EH (cell line): Measurements from ENCODE around the gene HEG1.

Experiments used
- DNase-seq: peaks from one replicate; pipeline ENCODE4 v3.0.0-alpha.2; 2015; ENCODE audit warnings: low read depth

The HEG1 gene, protein sequence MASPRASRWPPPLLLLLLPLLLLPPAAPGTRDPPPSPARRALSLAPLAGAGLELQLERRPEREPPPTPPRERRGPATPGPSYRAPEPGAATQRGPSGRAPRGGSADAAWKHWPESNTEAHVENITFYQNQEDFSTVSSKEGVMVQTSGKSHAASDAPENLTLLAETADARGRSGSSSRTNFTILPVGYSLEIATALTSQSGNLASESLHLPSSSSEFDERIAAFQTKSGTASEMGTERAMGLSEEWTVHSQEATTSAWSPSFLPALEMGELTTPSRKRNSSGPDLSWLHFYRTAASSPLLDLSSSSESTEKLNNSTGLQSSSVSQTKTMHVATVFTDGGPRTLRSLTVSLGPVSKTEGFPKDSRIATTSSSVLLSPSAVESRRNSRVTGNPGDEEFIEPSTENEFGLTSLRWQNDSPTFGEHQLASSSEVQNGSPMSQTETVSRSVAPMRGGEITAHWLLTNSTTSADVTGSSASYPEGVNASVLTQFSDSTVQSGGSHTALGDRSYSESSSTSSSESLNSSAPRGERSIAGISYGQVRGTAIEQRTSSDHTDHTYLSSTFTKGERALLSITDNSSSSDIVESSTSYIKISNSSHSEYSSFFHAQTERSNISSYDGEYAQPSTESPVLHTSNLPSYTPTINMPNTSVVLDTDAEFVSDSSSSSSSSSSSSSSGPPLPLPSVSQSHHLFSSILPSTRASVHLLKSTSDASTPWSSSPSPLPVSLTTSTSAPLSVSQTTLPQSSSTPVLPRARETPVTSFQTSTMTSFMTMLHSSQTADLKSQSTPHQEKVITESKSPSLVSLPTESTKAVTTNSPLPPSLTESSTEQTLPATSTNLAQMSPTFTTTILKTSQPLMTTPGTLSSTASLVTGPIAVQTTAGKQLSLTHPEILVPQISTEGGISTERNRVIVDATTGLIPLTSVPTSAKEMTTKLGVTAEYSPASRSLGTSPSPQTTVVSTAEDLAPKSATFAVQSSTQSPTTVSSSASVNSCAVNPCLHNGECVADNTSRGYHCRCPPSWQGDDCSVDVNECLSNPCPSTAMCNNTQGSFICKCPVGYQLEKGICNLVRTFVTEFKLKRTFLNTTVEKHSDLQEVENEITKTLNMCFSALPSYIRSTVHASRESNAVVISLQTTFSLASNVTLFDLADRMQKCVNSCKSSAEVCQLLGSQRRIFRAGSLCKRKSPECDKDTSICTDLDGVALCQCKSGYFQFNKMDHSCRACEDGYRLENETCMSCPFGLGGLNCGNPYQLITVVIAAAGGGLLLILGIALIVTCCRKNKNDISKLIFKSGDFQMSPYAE (N-terminal part only)

DNA sequence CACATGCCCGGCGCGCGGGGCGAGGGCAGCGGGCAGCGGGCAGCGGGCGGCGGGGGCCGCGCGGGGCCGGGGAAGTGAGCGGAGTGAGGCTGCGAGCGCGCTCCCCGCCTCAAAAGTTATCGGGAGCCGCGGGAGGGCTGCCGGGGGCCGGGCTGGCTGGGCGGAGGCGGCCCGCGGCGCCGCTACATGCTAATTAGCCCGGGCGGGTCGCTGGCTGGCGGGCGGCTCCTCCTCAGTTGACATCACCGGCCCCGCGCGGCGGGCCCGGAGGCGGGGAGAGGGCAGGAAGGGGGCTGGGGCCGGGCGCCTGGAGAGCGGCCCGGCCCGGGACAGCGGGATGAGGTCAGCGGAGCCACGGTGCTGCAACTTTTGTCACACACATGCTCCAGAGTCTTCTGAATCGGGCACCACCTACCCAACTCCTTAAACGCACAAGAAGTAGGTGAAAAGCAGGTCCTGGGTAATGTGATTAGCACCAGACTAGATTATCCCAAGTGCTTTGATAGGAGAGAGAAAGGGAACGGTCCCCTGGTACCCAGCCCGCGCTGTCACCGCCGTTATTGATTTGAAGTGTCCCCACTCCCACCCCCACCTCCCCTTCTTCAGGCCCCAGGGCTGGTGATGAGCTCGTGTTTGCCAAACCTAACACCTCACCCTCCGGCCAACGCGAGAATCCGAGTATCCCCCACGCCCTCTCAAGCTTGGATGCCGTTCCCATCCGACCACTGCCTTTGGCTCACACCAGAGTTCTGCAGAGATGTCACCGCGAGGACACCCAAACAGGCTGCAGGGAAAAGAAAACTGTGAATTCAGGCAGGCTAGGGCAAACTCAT is at the start of gene HEG1:
Gene HEG1 (minus strand): TSS at position 85 of the 833 bp plus-strand sequence. CDS start 107 bp downstream, outside the sequence.
- DNase-seq: peak; percentile 93

DNA sequence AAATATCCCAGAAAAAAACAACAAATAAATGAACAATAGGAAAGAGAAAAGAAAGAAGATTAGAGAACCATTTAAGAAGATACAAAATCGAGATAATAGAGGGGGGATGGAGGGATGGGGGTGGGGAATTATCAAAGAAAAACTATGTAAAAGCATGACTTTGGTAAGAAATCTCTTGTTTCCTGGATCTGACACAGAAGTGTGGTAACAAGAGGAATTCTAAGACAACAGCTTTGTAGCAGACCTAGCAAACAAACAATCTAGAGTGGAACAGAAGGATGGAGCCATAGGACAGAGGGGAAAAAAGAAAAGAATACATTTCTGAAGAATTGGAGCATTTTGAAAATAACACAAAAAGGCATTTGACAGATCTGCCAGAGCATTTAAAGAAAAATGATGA is 49.3 kb upstream of the HEG1 start:
- DNase-seq: no peak

DNA sequence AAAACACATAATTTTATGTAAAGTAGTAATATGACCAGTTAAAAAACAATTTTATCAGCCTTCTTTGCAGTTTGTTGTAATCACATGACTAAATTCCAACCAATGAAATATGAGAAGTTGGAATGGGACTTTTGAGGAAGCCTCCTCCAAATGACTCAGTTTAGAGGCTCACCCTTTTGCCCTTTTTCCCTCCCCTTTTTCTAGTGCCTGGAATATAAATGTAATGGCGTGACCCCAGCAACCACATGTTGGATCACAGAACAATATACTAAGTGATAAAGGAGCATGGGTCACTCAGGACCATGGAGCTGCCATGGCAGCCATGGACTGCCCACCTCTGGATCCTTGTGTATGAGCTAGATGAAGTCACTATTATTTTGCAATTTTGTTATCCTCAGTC is 48.8 kb upstream of the HEG1 start:
- no peak for DNase-seq

GRCh38 chr3:125103406-125103805 is 47.6 kb upstream of the HEG1 start:
- no peak for DNase-seq

- DNase-seq: no peak
These were observed 46.7 kb upstream of the HEG1 start for GRCh38 chr3:125102470-125102869.

- DNase-seq: peak; percentile 74
These were observed 43.0 kb upstream of the HEG1 start for GRCh38 chr3:125098611-125099291.

GRCh38 chr3:125090649-125091048 is 34.9 kb upstream of the HEG1 start:
- no peak for DNase-seq

GRCh38 chr3:125087768-125088391 is 32.1 kb upstream of the HEG1 start:
- DNase-seq: peak; percentile 93

DNA sequence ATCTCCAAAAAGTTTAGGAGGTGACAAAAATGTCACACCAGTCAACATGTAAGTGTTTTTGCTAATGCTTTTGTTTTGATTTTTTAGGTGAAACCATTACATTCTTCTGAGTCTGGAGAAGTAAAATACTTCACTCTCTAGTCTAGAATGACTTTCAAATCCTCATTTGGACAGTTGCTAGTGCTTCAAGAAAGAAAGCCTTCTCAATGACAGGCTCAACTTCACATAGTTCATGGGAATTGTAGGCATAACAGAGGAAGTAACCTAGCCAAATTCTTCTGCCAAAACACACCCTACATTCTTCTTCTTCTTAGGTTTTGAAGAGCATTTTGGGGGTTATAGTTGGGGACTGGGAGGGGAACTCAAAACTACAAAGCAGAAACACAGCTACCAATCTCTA is 29.4 kb upstream of the HEG1 start:
- no peak for DNase-seq

- no peak for DNase-seq
These were observed 28.0 kb upstream of the HEG1 start for GRCh38 chr3:125083776-125084175.

GRCh38 chr3:125082339-125082738 is 26.5 kb upstream of the HEG1 start:
- DNase-seq: peak; percentile 76

- no peak for DNase-seq
These were observed 24.3 kb upstream of the HEG1 start for GRCh38 chr3:125080077-125080476.

DNA sequence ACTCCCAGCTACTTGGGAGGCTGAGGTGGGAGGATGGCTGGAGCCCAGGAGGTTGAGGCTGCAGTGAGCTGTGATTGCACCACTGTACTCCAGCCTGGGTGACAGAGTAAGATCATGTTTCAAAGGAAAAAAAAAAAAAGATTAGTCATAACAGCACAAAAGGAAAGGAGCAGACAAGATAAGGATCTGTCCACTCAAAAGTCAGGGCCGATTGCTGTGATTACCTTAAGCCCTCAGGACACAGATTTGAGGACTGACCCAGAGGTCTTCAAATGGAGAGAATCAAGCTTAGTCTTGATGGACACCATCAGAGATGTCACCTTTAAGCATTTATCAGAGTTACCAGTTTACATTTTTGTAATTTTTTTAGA is 23.9 kb upstream of the HEG1 start:
- DNase-seq: peak; percentile 69

DNA sequence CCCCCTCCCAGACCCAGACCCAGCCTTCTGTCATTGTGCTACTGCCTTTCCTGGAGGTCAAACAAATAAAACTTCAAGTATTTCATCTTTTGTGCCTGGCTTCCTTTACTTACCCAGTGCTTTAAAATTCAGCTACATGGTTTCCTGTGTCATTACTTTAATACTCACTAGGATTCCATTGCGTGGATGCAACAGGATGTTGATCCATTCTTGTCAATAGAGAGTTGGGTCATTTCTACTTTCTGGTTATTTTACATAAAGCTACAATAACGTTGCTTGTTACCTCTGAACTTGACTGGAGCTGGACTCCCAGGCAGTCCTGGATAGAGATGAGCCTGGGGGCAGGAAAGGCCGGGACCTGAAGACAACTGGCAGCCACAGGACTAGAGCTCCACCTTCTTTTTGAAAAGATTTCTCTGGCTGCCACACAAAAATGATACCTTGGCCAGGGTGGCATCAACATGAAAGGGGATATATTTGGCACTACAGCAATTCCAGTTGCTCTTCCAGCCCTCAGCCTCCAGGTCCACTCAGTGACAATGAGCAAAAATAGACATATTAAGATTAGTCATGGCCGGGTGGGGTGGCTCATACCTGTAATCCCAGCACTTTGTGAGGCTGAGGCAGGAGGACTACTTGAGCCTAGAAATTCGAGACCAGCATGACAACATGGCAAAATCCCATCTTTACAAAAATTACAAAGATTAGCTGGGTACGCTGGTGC is 23.3 kb upstream of the HEG1 start:
- peak; percentile 56 for DNase-seq

DNA sequence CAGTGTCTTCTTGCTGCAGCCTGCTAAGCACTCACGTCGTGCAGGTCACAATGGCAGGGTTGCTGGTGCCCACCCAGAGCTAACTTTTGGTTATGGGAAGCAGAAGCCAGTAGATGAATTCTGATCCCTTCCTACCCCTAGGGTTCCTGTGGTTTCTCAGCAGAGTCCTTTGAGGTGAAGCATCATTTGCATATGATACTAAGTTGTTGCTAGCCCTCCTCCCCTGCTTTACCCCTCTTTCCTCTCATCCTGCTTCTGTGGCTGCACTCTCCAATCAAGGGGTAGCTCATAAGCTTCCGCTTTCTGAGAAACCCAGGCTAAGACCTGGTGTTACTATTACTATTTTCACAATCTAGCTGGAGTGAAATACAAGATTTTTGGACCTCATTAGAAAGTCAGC is 22.1 kb upstream of the HEG1 start:
- DNase-seq: no peak

- DNase-seq: no peak
These were observed 20.7 kb upstream of the HEG1 start for GRCh38 chr3:125076464-125076863.

DNA sequence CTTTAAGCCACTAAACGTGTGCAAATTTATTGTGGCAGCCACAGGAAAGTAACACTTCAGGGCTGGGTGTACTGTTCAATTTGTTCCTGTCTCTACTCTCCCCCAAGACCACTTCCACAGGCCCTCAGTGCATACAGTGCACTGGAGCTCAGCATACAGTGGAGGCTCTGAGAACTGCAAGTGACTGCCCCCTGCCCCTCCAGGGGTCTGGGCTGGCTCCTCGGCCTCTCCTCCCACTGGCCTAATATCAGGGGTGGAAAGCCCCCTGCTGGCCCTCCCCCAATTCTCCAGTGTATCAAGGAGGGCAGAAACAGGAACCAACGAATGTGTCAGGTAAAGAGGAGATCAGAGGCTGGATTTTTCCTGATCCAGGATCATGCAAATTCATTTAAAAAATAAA is 19.9 kb upstream of the HEG1 start:
- no peak for DNase-seq

DNA sequence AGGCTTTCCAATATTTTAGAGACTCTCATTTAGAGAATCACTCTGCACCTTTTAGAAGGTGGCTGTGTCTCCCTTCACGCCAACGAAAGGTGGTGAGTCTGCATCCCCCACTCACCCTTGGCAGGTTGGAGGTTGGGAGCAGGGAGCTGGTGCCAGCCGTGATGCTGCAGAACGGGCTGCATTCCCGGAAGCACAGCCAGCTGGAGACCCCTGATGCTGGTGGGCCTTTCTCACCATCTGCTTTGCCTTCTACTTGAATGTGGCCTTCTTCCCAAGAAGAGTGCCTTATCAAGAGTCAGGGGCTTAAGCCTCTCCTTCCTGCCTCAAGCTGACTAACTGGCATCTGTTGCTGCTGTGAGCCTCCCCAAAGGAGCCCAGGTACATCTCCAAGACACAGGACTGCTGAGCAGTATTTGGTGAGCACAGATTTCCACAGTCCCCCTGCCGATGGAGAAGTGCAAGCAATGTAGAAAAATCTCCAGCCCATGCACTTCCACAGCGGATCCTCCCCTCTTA is 17.7 kb upstream of the HEG1 start:
- no peak for DNase-seq

DNA sequence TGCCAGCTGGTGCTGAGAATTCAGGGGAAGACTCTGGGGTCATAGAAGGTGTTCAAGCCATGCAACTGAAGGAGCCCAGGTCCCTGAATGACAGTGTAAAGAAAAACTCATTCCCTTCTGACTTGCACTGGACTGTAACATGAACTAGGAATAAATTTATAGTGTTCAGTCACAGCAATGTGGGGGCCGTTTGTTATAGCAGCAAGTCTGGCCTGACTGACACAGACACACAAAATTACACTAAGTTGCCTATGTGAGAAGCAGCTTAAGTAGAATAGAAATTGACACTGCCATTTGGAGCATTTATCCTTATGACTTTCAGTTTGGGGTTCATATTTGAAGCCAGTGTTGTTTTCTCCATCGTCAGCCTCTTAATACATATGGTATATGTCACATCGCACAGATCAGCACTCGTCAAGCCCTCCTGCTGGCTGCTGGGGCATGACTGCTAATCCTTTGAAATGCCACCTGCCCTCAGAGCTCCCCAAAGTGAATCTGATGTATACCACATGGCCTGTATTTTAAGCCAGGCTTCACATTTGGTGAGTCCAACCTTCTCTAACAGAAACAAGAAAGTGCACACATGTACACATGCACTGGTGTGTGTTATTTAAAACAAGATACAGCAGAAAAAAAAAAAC is 17.1 kb upstream of the HEG1 start:
- DNase-seq: no peak
